ENCODE measurements around the gene AP3M1.
"Not testable (repeated sequence)": the region's sequence is repeated elsewhere in the genome, so short reads cannot be mapped to it uniquely, and the experiment has no call there.

DNA sequence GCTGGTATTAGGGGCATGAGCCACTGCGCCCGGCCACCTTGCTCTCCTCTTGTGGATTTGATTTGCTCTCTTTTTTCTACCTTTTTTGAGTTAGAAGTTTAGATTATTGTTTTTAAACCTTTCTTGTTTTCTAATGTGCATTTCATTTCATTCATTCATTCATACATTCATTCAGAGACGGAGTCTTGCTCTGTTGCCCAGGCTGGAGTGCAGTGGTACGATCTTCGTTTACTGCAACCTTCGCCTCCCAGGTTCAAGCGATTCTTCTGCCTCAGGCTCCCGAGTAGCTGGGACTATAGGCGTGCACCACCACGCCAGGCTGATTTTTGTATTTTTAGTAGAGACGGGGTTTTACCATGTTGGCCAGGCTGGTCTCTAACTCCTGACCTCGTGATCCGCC, 38.0 kb upstream of the AP3M1 start:
- not testable (repeated sequence) for TF ChIP-seq POLR2A, CTCF (IDR thresholded peaks at IDR 0.05)
